ENCODE data around the gene RNF208. TPM values are rescaled to one million over a fixed set of nuclear protein-coding genes. Genes with fewer than 3 reads are reported as not detected.

The RNF208 gene
- total RNA-seq, 3 donors from 2014 or later (not counting 1 experiment from before 2014, with no cell fraction given), result 0.82 to 1.6 (median 0.93) TPM

DNA sequence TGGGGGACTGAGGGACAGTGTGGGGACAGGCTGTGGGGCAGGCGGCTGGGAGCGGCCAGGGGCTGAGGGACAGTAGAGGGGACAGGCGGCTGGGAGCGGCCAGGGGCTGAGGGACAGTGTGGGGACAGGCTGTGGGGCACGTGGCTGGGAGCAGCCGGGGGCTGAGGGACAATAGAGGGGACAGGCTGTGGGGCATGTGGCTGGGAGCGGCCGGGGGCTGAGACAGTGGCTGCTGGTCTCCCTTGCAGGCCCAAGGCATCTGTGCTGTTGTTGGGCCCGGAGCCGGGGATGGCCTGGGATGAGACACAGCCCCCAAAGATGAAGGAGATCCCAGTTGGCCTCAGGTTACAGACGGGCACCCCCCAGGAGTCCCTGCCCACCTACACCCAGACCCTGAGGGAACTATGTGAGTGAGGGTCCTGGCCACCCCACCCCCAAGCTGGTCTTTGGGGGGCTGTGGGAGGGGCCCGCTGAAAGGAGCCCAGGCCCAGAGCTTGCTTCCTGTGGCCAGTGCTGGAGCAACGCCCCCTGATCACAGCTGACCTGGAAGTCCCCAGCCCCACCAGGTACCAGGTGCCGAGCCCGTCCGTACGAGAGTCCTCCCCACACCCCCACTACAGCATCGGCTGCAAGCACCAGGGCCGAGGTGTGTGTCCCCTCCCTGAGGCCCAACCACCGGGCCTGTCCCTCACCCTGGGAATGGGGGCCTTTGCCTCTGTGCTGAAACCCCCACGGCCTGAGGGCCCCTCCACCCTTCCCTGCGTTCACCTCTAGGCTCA is 29.6 kb upstream of the RNF208 start:
- Mint-ChIP-seq H3K4me1 (peaks cover 0 to 6% of the 10 kb centered on the region in 2 donors), H3K27me3 (ENCODE audit: low read depth in 2 of 2) (no peaks in the 10 kb centered on the region), H3K27ac (no peak overlapping the region), H3K4me3 (peak overlapping the region; percentile 25), H3K36me3 (no peaks in the 10 kb centered on the region), H3K9me3 (no peaks in the 10 kb centered on the region)
- H3K27ac ChIP-seq (ENCODE audit: low read length), result no peak overlapping the region
- ATAC-seq, result no peak
- TF ChIP-seq, protein P1, sequence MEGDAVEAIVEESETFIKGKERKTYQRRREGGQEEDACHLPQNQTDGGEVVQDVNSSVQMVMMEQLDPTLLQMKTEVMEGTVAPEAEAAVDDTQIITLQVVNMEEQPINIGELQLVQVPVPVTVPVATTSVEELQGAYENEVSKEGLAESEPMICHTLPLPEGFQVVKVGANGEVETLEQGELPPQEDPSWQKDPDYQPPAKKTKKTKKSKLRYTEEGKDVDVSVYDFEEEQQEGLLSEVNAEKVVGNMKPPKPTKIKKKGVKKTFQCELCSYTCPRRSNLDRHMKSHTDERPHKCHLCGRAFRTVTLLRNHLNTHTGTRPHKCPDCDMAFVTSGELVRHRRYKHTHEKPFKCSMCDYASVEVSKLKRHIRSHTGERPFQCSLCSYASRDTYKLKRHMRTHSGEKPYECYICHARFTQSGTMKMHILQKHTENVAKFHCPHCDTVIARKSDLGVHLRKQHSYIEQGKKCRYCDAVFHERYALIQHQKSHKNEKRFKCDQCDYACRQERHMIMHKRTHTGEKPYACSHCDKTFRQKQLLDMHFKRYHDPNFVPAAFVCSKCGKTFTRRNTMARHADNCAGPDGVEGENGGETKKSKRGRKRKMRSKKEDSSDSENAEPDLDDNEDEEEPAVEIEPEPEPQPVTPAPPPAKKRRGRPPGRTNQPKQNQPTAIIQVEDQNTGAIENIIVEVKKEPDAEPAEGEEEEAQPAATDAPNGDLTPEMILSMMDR (IDR thresholded peaks at IDR 0.05), result no peak
- no peaks in the 10 kb centered on the region for H3K9me3 ChIP-seq (ENCODE audit: control insufficient read depth, insufficient read depth, low read length)
- peaks cover under 1% of the 10 kb centered on the region for H3K36me3 ChIP-seq (ENCODE audit: control insufficient read depth, insufficient read depth, low read length)
- H3K4me1 ChIP-seq (ENCODE audit: control insufficient read depth, insufficient read depth, low read length), result peaks cover 22% of the 10 kb centered on the region
- no peak overlapping the region for H3K4me3 ChIP-seq (ENCODE audit: low read length)
- no peaks in the 10 kb centered on the region for H3K27me3 ChIP-seq (ENCODE audit: control insufficient read depth, insufficient read depth, low read length)
- intact Hi-C loops (cut with micrococcal nuclease), result no loop called here
- WGBS (ENCODE audit: insufficient coverage), result 93% methylated on average over 22 of the region's 22 CpGs
- DNase-seq, result no peak

DNA sequence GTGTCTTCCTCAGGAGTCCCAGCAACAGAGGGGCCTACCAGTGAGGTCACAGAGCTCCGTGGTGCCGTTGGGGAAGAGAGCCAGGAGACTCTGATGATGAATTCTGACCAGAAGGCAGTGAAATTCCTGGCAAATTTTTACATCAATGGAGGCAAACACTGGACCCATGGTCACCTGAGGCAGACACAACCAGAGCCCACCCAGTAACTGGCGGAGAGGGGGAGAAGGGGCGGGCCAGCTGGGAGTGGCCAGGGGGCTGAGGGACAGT is 29.1 kb upstream of the RNF208 start, which contains the start of gene STPG3:
STPG3 (plus strand) TSS at position 93 of the 268 bp plus-strand sequence; CDS start at position 94, 1 bp downstream.
- no peak within 1 kb of the TSS for H3K27ac Mint-ChIP-seq
- DNase-seq, result no peak

DNA sequence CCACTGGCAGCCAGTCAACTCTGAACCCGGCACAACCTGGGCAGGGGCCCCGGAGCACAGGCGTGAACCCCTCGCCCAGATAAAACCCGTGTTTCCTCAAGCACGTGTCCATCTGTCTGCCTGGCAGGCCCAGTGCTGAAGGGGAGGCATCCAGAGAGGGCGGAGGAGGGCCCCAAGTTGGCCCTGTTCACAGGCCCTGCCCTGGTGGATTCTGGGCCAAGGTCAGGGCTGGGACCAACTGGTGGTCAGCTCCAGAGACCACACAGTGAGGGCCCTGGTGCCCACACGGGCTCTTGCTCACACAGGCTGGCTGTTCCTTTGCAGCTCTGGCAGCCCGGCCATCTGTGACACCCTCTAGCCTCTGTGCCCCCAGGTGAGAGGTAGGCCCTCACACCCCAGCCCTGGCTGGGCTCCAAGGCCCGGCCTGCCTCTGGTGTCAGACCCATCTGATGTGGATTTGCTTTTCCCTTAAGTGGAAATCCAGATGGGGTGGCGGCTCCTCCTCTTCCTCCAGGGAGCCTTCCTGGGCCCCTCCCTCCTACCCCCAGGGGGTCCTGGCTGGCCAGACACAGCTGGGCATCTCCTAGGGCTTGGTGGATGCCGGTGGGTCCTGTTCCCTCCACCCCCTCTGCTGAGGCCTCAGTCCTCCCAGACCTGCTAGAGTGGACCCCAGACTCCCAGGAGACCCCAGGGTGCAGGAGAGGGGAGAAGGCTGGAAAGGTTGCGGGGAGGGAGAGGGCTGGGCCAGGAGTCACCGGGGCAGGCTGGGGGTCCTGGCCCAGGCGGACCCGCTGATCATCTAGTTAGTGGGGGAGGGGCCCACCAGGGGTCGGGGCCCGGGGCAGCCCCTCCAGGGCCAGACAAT is 28.5 kb upstream of the RNF208 start:
- 87% methylated on average over 17 of the region's 18 CpGs for WGBS (ENCODE audit: insufficient coverage)
- Histone ChIP-seq H3K4me1 (ENCODE audit: control insufficient read depth, insufficient read depth, low read length) (peaks cover 11% of the 10 kb centered on the region), H3K9me3 (ENCODE audit: control insufficient read depth, insufficient read depth, low read length) (no peaks in the 10 kb centered on the region), H3K27me3 (ENCODE audit: control insufficient read depth, insufficient read depth, low read length) (no peaks in the 10 kb centered on the region), H3K36me3 (ENCODE audit: control insufficient read depth, insufficient read depth, low read length) (no peaks in the 10 kb centered on the region), H3K4me3 (ENCODE audit: low read length) (no peak overlapping the region), H3K27ac (ENCODE audit: low read length) (no peak overlapping the region)
- ATAC-seq (no peak), DNase-seq (no peak)
- Mint-ChIP-seq H3K4me3 (no peak overlapping the region), H3K4me1 (peaks cover 0 to 6% of the 10 kb centered on the region in 2 donors), H3K9me3 (no peaks in the 10 kb centered on the region), H3K27me3 (ENCODE audit: low read depth in 2 of 2) (no peaks in the 10 kb centered on the region), H3K27ac (no peak overlapping the region), H3K36me3 (no peaks in the 10 kb centered on the region)
- intact Hi-C loops (cut with micrococcal nuclease), result no loop called here
- TF ChIP-seq, protein P1 (IDR thresholded peaks at IDR 0.05), result no peak

More for the DNA sequence above, 29.1 kb upstream of the RNF208 start, which contains the start of gene STPG3:
- Histone ChIP-seq H3K27ac (ENCODE audit: low read length) (no peak within 1 kb of the TSS), H3K9me3 (ENCODE audit: control insufficient read depth, insufficient read depth, low read length) (no peaks in the 10 kb centered on the region), H3K4me3 (ENCODE audit: low read length) (no peak within 1 kb of the TSS), H3K36me3 (ENCODE audit: control insufficient read depth, insufficient read depth, low read length) (no peaks in the 10 kb centered on the region), H3K27me3 (ENCODE audit: control insufficient read depth, insufficient read depth, low read length) (no peaks in the 10 kb centered on the region), H3K4me1 (ENCODE audit: control insufficient read depth, insufficient read depth, low read length) (peaks cover 17% of the 10 kb centered on the region)
- Mint-ChIP-seq H3K36me3 (no peaks in the 10 kb centered on the region), H3K27me3 (ENCODE audit: low read depth in 2 of 2) (no peaks in the 10 kb centered on the region), H3K4me1 (peaks cover 0 to 6% of the 10 kb centered on the region in 2 donors), H3K9me3 (no peaks in the 10 kb centered on the region), H3K4me3 (peak within 1 kb of the TSS; percentile 25)
- no peak for ATAC-seq
- TF ChIP-seq, protein P1 (IDR thresholded peaks at IDR 0.05), result no peak
- WGBS (ENCODE audit: insufficient coverage), result 95% methylated on average over 4 of the region's 4 CpGs
- intact Hi-C loops (cut with micrococcal nuclease), result no loop called here
